ENCODE data around the gene KLF6.
"Not testable (repeated sequence)": the region's sequence is repeated elsewhere in the genome, so short reads cannot be mapped to it uniquely, and the experiment has no call there.

The KLF6 gene

DNA sequence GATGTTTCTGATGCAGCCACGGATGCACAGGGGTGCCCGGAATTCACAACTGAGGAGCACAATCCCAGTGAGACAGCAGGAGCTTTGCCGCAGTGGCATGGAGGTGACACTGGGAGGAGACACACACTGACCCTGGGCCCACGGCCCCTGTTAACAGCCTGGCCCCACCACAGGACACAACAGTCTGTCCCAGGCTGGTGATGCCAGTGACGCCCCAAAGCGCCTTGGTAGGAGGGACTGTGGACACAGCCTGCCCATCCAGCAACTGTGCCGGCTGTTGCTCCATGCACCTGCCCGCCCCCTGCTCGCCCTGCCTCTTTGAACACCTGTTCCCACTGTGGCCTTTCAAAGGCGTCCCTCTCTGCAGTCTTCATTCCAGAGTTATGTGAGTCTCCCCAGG is 49.8 kb downstream of the KLF6 start:
- Histone ChIP-seq H3K4me1 (no peaks in the 10 kb centered on the region; the same call in 1 of the 2 replicates), H3K27me3 (no peaks in the 10 kb centered on the region), H3K9me3 (no peaks in the 10 kb centered on the region), H3K4me3 (ENCODE audit: low read depth, low read length) (no peak overlapping the region), H3K36me3 (no peaks in the 10 kb centered on the region)
- TF ChIP-seq, protein P1, sequence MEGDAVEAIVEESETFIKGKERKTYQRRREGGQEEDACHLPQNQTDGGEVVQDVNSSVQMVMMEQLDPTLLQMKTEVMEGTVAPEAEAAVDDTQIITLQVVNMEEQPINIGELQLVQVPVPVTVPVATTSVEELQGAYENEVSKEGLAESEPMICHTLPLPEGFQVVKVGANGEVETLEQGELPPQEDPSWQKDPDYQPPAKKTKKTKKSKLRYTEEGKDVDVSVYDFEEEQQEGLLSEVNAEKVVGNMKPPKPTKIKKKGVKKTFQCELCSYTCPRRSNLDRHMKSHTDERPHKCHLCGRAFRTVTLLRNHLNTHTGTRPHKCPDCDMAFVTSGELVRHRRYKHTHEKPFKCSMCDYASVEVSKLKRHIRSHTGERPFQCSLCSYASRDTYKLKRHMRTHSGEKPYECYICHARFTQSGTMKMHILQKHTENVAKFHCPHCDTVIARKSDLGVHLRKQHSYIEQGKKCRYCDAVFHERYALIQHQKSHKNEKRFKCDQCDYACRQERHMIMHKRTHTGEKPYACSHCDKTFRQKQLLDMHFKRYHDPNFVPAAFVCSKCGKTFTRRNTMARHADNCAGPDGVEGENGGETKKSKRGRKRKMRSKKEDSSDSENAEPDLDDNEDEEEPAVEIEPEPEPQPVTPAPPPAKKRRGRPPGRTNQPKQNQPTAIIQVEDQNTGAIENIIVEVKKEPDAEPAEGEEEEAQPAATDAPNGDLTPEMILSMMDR (IDR thresholded peaks at IDR 0.05; ENCODE audit: low read depth, low read length): peak; percentile 53
- DNase-seq: peak; percentile 40

DNA sequence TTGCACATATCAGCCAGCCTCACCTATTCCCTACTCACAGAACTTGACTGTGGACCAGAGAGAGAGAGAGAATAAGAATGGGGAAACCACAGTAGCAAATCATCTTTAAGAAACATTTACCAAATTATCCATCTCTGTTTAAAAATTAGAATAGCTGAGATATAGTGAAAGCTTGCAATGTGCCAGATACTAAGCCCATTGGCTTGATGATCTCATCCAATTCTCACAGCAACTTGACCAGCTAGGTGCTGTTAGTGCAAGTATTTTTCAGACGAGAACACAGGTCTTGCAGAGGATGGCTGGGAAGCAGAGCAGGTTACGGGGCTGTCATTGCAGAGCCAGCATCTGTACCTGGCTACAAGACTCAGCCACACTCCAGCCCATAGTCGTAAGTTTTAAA is 50.9 kb downstream of the KLF6 start:
- H3K9me3 ChIP-seq: no peaks in the 10 kb centered on the region
- H3K36me3 ChIP-seq: no peaks in the 10 kb centered on the region
- H3K27me3 ChIP-seq: no peaks in the 10 kb centered on the region
- no peak for DNase-seq
- no peaks in the 10 kb centered on the region for H3K4me1 ChIP-seq
- H3K4me3 ChIP-seq (ENCODE audit: low read depth, low read length): no peak overlapping the region
- TF ChIP-seq, protein P1 (IDR thresholded peaks at IDR 0.05; ENCODE audit: low read depth, low read length): no peak

DNA sequence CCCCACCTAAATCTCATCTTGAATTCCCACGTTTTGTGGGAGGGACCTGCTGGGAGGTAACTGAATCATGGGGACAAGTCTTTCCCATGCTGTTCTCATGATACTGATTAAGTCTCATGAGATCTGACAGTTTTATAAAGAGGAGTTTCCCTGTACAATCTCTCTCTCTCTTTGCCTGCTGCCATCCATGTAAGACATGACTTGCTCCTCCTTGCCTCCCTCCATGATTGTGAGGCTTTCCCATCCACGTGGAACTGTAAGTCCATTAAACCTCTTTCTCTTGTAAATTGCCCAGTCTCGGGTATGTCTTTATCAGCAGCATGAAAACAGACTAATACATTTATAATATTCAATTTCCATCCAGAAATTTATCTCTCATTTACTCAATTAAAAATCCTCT is 52.8 kb downstream of the KLF6 start:
- H3K27me3 ChIP-seq; H3K4me3 ChIP-seq (ENCODE audit: low read depth, low read length); H3K9me3 ChIP-seq; H3K36me3 ChIP-seq; H3K4me1 ChIP-seq; DNase-seq: not testable (repeated sequence)

DNA sequence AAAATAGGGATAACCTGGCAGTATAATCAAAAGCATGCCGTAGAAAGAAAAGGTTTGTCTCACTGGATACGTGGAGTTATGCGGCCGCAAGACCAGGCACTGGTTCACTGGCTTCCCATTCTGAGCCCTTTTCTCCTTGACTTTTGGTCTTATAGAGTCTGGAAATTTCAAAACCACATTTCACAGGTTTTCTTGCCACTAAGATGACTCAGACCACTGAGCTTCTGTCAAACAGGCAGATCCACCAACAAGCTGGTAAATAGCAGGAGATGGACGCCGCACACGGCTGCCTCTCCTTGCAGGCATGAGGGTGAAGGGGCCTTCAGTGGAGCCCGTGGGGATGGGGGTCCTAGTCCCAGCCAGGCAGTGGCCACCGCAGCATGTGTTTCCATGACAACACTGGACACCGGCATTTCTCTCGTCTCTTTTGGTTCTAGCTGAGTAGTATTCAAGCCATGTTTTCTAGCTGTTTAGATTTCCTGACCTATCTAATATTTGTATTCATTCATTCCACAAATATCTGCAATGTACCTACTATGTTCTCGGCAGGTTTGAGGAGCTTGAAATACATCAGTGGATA is 55.5 kb downstream of the KLF6 start:
- H3K27me3 ChIP-seq: no peaks in the 10 kb centered on the region
- H3K36me3 ChIP-seq: no peaks in the 10 kb centered on the region
- H3K4me3 ChIP-seq (ENCODE audit: low read depth, low read length): no peak overlapping the region
- H3K4me1 ChIP-seq: no peaks in the 10 kb centered on the region
- TF ChIP-seq, protein P1 (IDR thresholded peaks at IDR 0.05; ENCODE audit: low read depth, low read length): no peak
- H3K9me3 ChIP-seq: no peaks in the 10 kb centered on the region
- no peak for DNase-seq

DNA sequence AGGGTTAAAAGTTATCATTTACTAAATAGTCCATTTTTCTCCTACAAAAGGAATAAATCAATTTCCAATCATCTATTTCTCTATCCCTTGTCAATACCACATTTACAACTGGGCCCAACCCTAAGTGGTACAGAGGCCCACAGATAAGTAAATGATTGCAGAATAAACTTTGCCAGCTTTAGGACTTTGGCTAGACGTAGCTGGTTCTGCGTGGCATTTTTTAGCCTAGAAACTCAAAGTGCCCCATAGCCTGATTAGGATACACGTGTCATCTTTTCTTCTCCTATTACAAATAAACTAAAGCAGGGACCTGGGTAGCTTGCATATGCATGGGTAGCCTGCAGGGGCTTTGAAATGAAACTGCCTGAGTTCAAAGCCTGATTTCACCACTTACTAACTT is 56.4 kb downstream of the KLF6 start:
- Histone ChIP-seq H3K27me3 (no peaks in the 10 kb centered on the region), H3K36me3 (no peaks in the 10 kb centered on the region), H3K4me1 (no peaks in the 10 kb centered on the region), H3K4me3 (ENCODE audit: low read depth, low read length) (no peak overlapping the region), H3K9me3 (no peaks in the 10 kb centered on the region)
- TF ChIP-seq, protein P1 (IDR thresholded peaks at IDR 0.05; ENCODE audit: low read depth, low read length): no peak
- no peak for DNase-seq

DNA sequence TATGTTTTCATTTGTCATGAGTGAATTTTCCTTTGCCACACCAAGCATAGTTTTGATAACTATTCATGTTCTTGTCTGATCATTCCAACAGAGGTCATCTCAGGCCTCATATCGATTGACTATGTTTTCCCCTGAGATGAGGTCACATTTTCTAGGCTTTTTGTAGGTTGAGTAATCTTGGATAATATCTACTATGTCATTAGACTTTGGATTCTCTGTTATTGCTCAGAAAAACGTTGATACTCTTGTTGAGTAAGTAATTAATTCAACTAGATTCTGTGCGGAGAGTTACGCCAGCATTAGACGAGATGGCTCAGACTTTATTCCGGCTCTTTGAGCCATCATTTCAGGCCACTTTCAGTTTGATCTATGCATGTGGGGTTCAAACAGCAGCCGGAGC is 57.7 kb downstream of the KLF6 start:
- no peak for DNase-seq
- H3K27me3 ChIP-seq: no peaks in the 10 kb centered on the region
- no peaks in the 10 kb centered on the region for H3K9me3 ChIP-seq
- TF ChIP-seq, protein P1 (IDR thresholded peaks at IDR 0.05; ENCODE audit: low read depth, low read length): no peak
- H3K36me3 ChIP-seq: no peaks in the 10 kb centered on the region
- H3K4me3 ChIP-seq (ENCODE audit: low read depth, low read length): no peak overlapping the region
- no peaks in the 10 kb centered on the region for H3K4me1 ChIP-seq

Measured in BE2C (cell line).